Mononuclear cell (primary cell): ENCODE data around the gene ZNF224. TPM values are rescaled to one million over a fixed set of nuclear protein-coding genes. Genes with fewer than 3 reads are reported as not detected.
A peak's percentile ranks its signal among the peaks of the same experiment; 100 is the strongest.
"Not testable (repeated sequence)": the region's sequence is repeated elsewhere in the genome, so short reads cannot be mapped to it uniquely, and the experiment has no call there.

Experiments
- H3K27me3 ChIP-seq: 2 replicates; pipeline ENCODE4 v1.6.0; 2011; ENCODE audit warnings: low read length, control low read depth; ENCODE audit not compliant: insufficient read depth
- H3K4me1 ChIP-seq: 2 replicates; pipeline ENCODE4 v1.5.1; 2011; ENCODE audit warnings: mild to moderate bottlenecking, low read length, control low read depth; ENCODE audit not compliant: insufficient read depth
- H3K4me3 ChIP-seq: 2 replicates; pipeline ENCODE4 v1.5.1; 2011; ENCODE audit warnings: mild to moderate bottlenecking, low read length, moderate library complexity
- H3K9me3 ChIP-seq: 2 replicates; pipeline ENCODE4 v1.5.1; 2011; ENCODE audit warnings: low read depth, mild to moderate bottlenecking, control low read depth, low read length
- total RNA-seq: library from RNA; depleted of rRNA; stranded (reverse); fragments of >200 nt; gene quantifications from one replicate; pipeline ENCODE4 v1.2.3, GENCODE V29; 2012

ZNF224 gene
- total RNA-seq, 1 donor: 24.0 TPM

- no peaks in the 10 kb centered on the region for H3K27me3 ChIP-seq
- peaks cover 17% of the 10 kb centered on the region for H3K4me1 ChIP-seq
- H3K4me3 ChIP-seq: no peak overlapping the region
- peaks cover 50% of the 10 kb centered on the region for H3K9me3 ChIP-seq
Observed at GRCh38 chr19:44109458-44109857, 15.3 kb downstream of the ZNF224 start.

- Histone ChIP-seq H3K27me3 (no peaks in the 10 kb centered on the region), H3K9me3 (peaks cover 34% of the 10 kb centered on the region), H3K4me3 (no peak overlapping the region), H3K4me1 (peaks cover 19% of the 10 kb centered on the region)
Observed at GRCh38 chr19:44111910-44112463, 17.8 kb downstream of the ZNF224 start.

DNA sequence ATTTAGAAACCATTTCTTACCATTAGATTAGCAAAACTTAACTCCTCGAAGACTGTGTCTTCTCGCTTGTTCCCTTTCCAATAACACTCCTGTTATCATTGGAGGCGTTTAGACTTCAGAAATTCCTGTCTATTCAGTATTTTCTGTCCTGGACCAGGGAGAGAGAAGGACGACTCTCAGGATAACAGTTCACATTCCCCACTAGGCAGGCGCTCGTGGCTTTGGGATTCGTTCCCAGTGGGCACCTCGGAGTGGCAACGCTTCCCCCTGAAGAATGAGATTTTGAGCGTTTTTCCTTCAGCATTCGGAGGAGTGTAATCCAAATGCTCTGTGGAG, 18.6 kb downstream of the ZNF224 start:
- Histone ChIP-seq H3K27me3 (no peaks in the 10 kb centered on the region), H3K9me3 (peaks cover 26% of the 10 kb centered on the region), H3K4me1 (peaks cover 19% of the 10 kb centered on the region), H3K4me3 (peak overlapping the region; percentile 61)

GRCh38 chr19:44113138-44113783, 19.1 kb downstream of the ZNF224 start, which contains the start of gene ZNF225:
Gene ZNF225 (plus strand): TSS chr19:44113399. CDS start chr19:44115828, 2,429 bp downstream.
- peak within 1 kb of the TSS; percentile 61 for H3K4me3 ChIP-seq
- peaks cover 19% of the 10 kb centered on the region for H3K4me1 ChIP-seq
- peaks cover 21% of the 10 kb centered on the region for H3K9me3 ChIP-seq
- no peaks in the 10 kb centered on the region for H3K27me3 ChIP-seq

DNA sequence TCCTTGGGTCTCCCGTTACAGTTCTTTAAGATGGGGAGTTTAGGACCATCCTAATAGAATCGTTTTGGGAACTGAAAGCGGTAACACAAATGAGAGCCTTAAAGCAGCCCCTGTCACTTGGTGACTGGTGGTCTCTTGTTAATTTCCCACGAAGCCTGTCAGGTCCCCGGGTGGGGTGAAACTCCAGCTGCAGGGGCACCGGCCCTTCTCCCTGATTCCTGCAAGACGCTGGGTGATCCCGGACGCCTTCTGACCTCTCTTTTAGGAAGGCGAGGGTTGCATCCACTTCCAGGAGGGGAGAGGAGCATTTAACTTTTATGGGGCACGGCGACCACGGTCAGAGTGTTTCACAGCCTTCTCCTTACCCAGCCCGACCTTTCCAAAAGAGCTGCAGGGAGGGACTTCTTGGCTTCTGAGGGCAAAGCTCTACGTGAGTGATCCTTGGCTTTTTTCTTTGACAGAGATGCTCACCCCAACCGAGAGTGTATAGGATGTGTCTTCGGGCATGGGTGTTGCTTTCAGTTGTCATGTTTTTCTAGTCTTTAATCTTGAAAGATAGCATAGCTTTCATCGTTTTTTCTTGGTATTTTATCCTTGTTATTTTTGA, 19.7 kb downstream of the ZNF224 start:
- Histone ChIP-seq H3K27me3 (no peaks in the 10 kb centered on the region), H3K9me3 (peaks cover 15% of the 10 kb centered on the region), H3K4me1 (peaks cover 19% of the 10 kb centered on the region), H3K4me3 (peak overlapping the region; percentile 61)

GRCh38 chr19:44121162-44121561, 27.0 kb downstream of the ZNF224 start:
- peaks cover 19% of the 10 kb centered on the region for H3K9me3 ChIP-seq
- not testable (repeated sequence) for H3K27me3 ChIP-seq, H3K4me3 ChIP-seq, H3K4me1 ChIP-seq

- Histone ChIP-seq H3K27me3 (no peaks in the 10 kb centered on the region), H3K4me1 (no peaks in the 10 kb centered on the region), H3K4me3 (no peak overlapping the region), H3K9me3 (peaks cover 55% of the 10 kb centered on the region)
Observed at GRCh38 chr19:44131955-44132354, 37.8 kb downstream of the ZNF224 start.

DNA sequence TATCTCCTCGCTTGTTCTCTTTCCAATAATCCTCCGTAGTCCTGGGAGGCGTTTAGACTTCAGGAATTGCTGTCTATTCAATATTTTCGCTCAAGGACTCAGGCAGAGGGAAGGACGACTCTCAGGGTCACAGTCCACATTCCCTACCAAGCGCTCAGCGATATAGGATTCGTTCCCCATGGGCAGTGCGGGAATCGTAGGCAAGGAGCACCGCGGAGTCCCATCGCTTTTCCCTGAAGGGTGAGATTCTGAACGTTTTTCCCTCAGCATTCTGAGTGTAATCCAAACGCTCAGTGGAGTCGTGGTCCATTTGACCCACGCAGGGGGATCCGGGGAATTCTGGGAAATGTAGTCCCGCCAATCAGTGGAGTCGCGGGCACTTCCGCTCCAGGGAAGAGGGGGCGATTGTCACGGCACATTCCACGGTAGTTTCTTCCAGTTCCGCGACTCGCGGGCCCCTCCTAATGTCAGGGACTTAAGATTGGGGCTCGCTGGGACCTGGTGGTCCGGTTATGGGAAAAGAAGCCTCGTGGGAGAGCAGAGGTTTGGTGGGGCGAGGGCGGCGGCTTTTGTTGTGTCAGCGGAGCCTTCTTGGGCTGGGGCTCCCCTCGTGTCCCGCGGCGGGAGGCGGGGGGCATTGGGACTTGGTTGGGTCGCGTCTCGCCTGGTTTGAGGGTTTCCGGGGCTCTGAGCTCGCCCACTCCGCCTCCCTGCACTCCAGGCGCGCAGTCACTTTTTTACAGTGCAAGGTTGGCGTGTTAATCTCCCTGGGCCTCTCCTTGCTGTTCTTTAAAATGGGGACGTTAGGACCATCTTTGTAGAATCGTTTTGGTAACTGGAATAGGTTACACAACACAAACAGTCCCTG, 47.3 kb downstream of the ZNF224 start, which contains the start of gene ZNF234:
Gene ZNF234 (plus strand): TSS at position 364 of the 868 bp plus-strand sequence. CDS start 3,079 bp downstream, outside the sequence.
- H3K9me3 ChIP-seq: no peaks in the 10 kb centered on the region
- H3K4me3 ChIP-seq: peak within 1 kb of the TSS; percentile 71
- peaks cover 15% of the 10 kb centered on the region for H3K4me1 ChIP-seq
- no peaks in the 10 kb centered on the region for H3K27me3 ChIP-seq

DNA sequence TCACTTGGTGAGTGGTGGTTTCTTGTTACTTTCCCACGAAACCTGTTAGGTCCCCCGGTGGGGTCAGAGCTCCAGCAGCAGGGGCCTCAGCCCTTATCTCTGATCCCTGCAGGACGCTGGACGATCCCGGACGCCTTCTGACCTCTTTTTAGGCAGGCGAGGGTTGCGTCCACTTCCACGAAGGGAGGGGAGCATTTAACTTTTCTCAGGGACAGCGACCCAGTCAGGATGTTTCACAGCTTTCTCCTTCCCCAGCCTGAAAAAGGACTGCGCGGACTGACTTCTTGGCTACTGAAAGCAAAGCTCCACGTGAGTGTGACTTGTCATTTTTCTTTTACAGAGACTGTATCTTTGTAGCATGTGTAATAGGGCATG, 47.9 kb downstream of the ZNF224 start:
- H3K4me3 ChIP-seq: peak overlapping the region; percentile 71
- H3K9me3 ChIP-seq: no peaks in the 10 kb centered on the region
- peaks cover 15% of the 10 kb centered on the region for H3K4me1 ChIP-seq
- H3K27me3 ChIP-seq: no peaks in the 10 kb centered on the region

GRCh38 chr19:44149776-44150175, 55.6 kb downstream of the ZNF224 start:
- H3K27me3 ChIP-seq: no peaks in the 10 kb centered on the region
- H3K9me3 ChIP-seq: peaks cover 9% of the 10 kb centered on the region
- no peak overlapping the region for H3K4me3 ChIP-seq
- H3K4me1 ChIP-seq: no peaks in the 10 kb centered on the region

DNA sequence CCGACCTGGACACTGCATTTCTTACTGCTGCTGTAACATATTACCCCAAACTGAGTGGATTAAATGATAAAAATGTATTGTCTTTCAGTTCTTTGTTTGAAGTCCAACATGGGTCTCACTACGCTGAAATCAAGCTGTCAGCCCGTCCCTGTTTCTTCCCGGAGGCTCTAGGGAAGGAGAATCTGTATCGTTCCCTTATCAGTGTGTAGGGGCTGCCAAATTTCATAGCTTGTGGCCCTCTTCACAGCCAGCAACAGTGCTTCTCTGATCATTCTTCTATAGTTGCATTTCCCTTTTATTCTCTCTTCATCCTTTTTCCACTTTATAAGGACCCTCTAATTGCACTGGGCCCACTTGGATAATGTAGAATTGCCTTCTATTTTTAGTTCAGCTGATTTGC, 57.3 kb downstream of the ZNF224 start:
- H3K4me3 ChIP-seq: no peak overlapping the region
- no peaks in the 10 kb centered on the region for H3K4me1 ChIP-seq
- no peaks in the 10 kb centered on the region for H3K27me3 ChIP-seq
- peaks cover 26% of the 10 kb centered on the region for H3K9me3 ChIP-seq

- peaks cover 58% of the 10 kb centered on the region for H3K9me3 ChIP-seq
- no peak overlapping the region for H3K4me3 ChIP-seq
- H3K27me3 ChIP-seq: no peaks in the 10 kb centered on the region
- H3K4me1 ChIP-seq: no peaks in the 10 kb centered on the region
Observed at GRCh38 chr19:44156475-44156874, 62.3 kb downstream of the ZNF224 start.
